ENCODE data around the gene FOXJ3.

GRCh38 chr1:42379794-42380585 lies 45.0 kb upstream of the FOXJ3 start:
- TF ChIP-seq CTCF (IDR thresholded peaks at IDR 0.05; ENCODE audit: insufficient read depth, low read length, poor library complexity, severe bottlenecking) (no peak), EZH2phosphoT487 (conservative IDR thresholded peaks at IDR 0.05; ENCODE audit: low read length) (no peak)

Data from SU-DHL-6 (cell line).